GM21528 (cell line): Measurements from ENCODE around the gene PPFIA1.

ENCODE experiments used
- ATAC-seq: cut with Tn5 transposase; IDR thresholded peaks from one replicate; pipeline ENCODE4 v1.9.1; 2021; ENCODE audit warnings: mild to moderate bottlenecking, moderate library complexity; ENCODE audit not compliant: unreplicated experiment, low FRiP score

The PPFIA1 gene

GRCh38 chr11:70423523-70424505 is 153.3 kb downstream of the PPFIA1 start:
- no peak for ATAC-seq

- no peak for ATAC-seq
Observed at GRCh38 chr11:70424765-70425344, 154.4 kb downstream of the PPFIA1 start.

- no peak for ATAC-seq
Observed at GRCh38 chr11:70427436-70427835, 156.9 kb downstream of the PPFIA1 start.

GRCh38 chr11:70428701-70429427 is 158.4 kb downstream of the PPFIA1 start:
- ATAC-seq: no peak

GRCh38 chr11:70429428-70429705 is 158.9 kb downstream of the PPFIA1 start:
- ATAC-seq: no peak

GRCh38 chr11:70429724-70430521 is 159.4 kb downstream of the PPFIA1 start:
- no peak for ATAC-seq

GRCh38 chr11:70430671-70431574 is 160.4 kb downstream of the PPFIA1 start:
- ATAC-seq: no peak

GRCh38 chr11:70431611-70432010 is 161.1 kb downstream of the PPFIA1 start:
- ATAC-seq: no peak

GRCh38 chr11:70432065-70432464 is 161.6 kb downstream of the PPFIA1 start:
- ATAC-seq: no peak

- no peak for ATAC-seq
Observed at GRCh38 chr11:70432580-70432979, 162.1 kb downstream of the PPFIA1 start.

GRCh38 chr11:70433038-70433437 is 162.5 kb downstream of the PPFIA1 start:
- no peak for ATAC-seq

- ATAC-seq: no peak
Observed at GRCh38 chr11:70433526-70433925, 163.0 kb downstream of the PPFIA1 start.
